Measurements from ENCODE around the gene CGREF1.

The CGREF1 gene

GRCh38 chr2:27092696-27093429, 26.1 kb downstream of the CGREF1 start:
- DNase-seq: no peak
- TF ChIP-seq, protein P1, sequence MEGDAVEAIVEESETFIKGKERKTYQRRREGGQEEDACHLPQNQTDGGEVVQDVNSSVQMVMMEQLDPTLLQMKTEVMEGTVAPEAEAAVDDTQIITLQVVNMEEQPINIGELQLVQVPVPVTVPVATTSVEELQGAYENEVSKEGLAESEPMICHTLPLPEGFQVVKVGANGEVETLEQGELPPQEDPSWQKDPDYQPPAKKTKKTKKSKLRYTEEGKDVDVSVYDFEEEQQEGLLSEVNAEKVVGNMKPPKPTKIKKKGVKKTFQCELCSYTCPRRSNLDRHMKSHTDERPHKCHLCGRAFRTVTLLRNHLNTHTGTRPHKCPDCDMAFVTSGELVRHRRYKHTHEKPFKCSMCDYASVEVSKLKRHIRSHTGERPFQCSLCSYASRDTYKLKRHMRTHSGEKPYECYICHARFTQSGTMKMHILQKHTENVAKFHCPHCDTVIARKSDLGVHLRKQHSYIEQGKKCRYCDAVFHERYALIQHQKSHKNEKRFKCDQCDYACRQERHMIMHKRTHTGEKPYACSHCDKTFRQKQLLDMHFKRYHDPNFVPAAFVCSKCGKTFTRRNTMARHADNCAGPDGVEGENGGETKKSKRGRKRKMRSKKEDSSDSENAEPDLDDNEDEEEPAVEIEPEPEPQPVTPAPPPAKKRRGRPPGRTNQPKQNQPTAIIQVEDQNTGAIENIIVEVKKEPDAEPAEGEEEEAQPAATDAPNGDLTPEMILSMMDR (IDR thresholded peaks at IDR 0.05; ENCODE audit: low read depth, low read length): no peak
- Histone ChIP-seq H3K27me3 (no peaks in the 10 kb centered on the region), H3K36me3 (no peaks in the 10 kb centered on the region), H3K4me3 (ENCODE audit: low read depth, low read length) (no peak overlapping the region), H3K4me1 (peaks cover 6% of the 10 kb centered on the region), H3K9me3 (no peaks in the 10 kb centered on the region)

- no peaks in the 10 kb centered on the region for H3K9me3 ChIP-seq
- TF ChIP-seq, protein P1 (IDR thresholded peaks at IDR 0.05; ENCODE audit: low read depth, low read length): no peak
- H3K4me1 ChIP-seq: peaks cover 7% of the 10 kb centered on the region
- no peaks in the 10 kb centered on the region for H3K36me3 ChIP-seq
- H3K27me3 ChIP-seq: no peaks in the 10 kb centered on the region
- H3K4me3 ChIP-seq (ENCODE audit: low read depth, low read length): no peak overlapping the region
- no peak for DNase-seq
Observed at GRCh38 chr2:27091746-27092695, 26.9 kb downstream of the CGREF1 start.

DNA sequence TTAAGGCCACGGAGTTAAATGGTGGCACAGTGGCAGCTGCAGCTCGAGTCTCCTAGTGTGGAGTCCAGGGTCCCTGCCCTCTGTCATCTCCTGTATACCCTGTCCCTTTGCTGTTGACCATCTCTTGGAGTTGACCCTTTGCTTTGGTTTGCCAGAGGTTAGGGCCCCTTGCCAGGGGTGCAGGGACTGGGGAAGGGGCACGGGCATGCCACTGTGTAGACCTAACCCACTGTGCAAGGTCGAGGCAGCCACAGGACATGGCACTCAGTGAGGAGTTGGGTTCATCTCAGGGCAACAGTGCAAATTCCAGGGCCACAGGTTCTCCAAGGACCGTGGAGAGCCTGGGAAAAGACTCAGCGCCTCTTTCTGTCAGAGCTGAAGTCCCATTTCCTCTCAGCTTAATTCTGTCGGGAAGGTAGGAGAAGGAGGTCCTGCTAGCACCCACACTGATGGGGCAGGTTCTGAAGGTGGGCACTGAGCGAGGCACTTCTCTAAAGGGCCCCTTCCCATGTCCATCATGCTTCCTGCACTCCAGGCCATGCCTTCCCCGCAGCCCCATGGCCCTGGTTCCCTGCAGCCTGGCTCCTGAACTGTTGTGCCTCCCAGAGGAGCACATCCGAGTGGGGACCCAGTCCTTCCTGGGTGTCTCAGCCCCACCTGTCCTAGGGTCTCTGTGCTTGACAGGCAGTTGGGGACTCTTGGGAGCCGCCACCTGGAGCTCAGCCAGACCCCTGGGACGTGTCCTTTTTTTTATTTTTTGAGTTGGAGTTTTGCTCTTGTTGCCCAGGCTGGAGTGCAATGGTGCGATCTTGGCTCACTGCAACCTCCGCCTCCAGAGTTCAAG, 29.6 kb downstream of the CGREF1 start:
- Histone ChIP-seq H3K9me3 (no peaks in the 10 kb centered on the region), H3K36me3 (no peaks in the 10 kb centered on the region), H3K4me3 (ENCODE audit: low read depth, low read length) (no peak overlapping the region), H3K4me1 (peaks cover 3% of the 10 kb centered on the region; the same call in 1 of the 2 replicates), H3K27me3 (no peaks in the 10 kb centered on the region)
- no peak for DNase-seq
- TF ChIP-seq, protein P1 (IDR thresholded peaks at IDR 0.05; ENCODE audit: low read depth, low read length): no peak

GRCh38 chr2:27088634-27089033, 30.3 kb downstream of the CGREF1 start:
- no peaks in the 10 kb centered on the region for H3K9me3 ChIP-seq
- no peaks in the 10 kb centered on the region for H3K27me3 ChIP-seq
- no peak overlapping the region for H3K4me3 ChIP-seq (ENCODE audit: low read depth, low read length)
- TF ChIP-seq, protein P1 (IDR thresholded peaks at IDR 0.05; ENCODE audit: low read depth, low read length): no peak
- H3K36me3 ChIP-seq: no peaks in the 10 kb centered on the region; the same call in 1 of the 2 replicates
- DNase-seq: no peak
- H3K4me1 ChIP-seq: peaks cover 3% of the 10 kb centered on the region; the same call in 1 of the 2 replicates

DNA sequence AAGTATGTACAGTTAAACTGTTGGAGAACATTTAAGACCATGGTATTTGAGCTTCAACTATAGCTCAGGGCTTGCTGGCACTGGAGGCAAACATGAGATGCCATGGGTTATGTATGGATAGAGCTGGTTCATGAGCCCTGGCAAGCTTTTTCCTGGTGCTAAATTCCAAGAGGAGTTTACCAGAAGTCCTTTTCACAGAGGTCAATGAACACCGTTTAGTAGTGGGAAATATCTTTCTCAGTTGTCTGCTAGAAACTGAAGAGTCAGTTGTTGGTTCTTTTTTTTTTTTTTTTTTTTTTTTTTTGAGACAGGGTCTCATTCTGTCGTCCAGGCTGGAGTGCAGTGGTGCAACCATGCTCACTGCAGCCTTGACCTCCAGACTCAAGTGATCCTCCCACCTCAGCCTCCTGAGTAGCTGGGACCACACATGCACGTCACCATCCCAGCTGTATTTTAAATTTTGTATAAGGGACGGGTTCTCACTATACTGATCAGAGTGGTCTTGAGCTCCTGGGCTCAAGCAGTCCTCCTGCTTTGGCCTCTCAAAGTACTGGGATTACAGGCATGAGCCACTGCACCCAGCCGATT, 31.0 kb downstream of the CGREF1 start:
- Histone ChIP-seq H3K4me1 (peaks cover 5% of the 10 kb centered on the region; the same call in 1 of the 2 replicates), H3K4me3 (ENCODE audit: low read depth, low read length) (peak overlapping the region; percentile 80; the same call in 1 of the 2 replicates), H3K36me3 (peaks cover 4% of the 10 kb centered on the region; the same call in 1 of the 2 replicates), H3K9me3 (no peaks in the 10 kb centered on the region), H3K27me3 (no peaks in the 10 kb centered on the region)
- TF ChIP-seq, protein P1 (IDR thresholded peaks at IDR 0.05; ENCODE audit: low read depth, low read length): no peak
- DNase-seq: no peak
